HepG2 (cell line): ENCODE results near the gene DLL4. TPM values are rescaled to one million over a fixed set of nuclear protein-coding genes. Genes with fewer than 3 reads are reported as not detected.

Experiments used
- KDM1A ChIP-seq: IDR thresholded peaks from 2 replicates; pipeline ENCODE4 v1.6.1; 2016; ENCODE audit warnings: missing compliant biosample characterization
- KLF12 ChIP-seq: sonication (generic); formaldehyde crosslinking; IDR thresholded peaks from 2 replicates; pipeline ENCODE4 v1.4.0; 2020; ENCODE audit warnings: missing genetic modification reagents, borderline replicate concordance
- MBD4 ChIP-seq: IDR thresholded peaks from 2 replicates; pipeline ENCODE4 v1.6.1; 2012; ENCODE audit warnings: low read length, inconsistent platforms, borderline replicate concordance
- NR0B2 ChIP-seq: sonication (generic); formaldehyde crosslinking; IDR thresholded peaks from 2 replicates; pipeline ENCODE4 v1.4.0; 2020; ENCODE audit warnings: mild to moderate bottlenecking, missing genetic modification reagents
- SRSF1 ChIP-seq: fragments of 200-400 bp; formaldehyde crosslinking; optimal IDR thresholded peaks from 2 replicates; pipeline ENCODE3; 2017; ENCODE audit warnings: mild to moderate bottlenecking, low read depth, low read length, moderate library complexity
- ZNF354B ChIP-seq: sonication (generic); formaldehyde crosslinking; IDR thresholded peaks from 2 replicates; pipeline ENCODE4 v1.8.0; 2022; ENCODE audit warnings: mild to moderate bottlenecking, missing genetic modification reagents
- ZNF460 ChIP-seq: sonication (generic); formaldehyde crosslinking; IDR thresholded peaks from 2 replicates; pipeline ENCODE4 v1.5.1; 2020; ENCODE audit warnings: missing genetic modification reagents, mild to moderate bottlenecking, borderline replicate concordance
- ZNF570 ChIP-seq: sonication (generic); formaldehyde crosslinking; IDR thresholded peaks from 2 replicates; pipeline ENCODE4 v1.4.0; 2020; ENCODE audit warnings: mild to moderate bottlenecking, missing genetic modification reagents, borderline replicate concordance
- ZNF614 ChIP-seq: IDR thresholded peaks from 2 replicates; pipeline ENCODE4 v1.6.1; 2018; ENCODE audit warnings: missing biosample characterization, missing genetic modification reagents, inconsistent platforms, borderline replicate concordance
- polyA plus RNA-seq, 8 experiments: library from polyadenylated mRNA; depleted of rRNA in 3 of 8; stranded (reverse) in 7 of 8; unstranded in 1 of 8; fragments of >200 nt; fragmentation: Illumina TruSeq in 4 of 8; extraction: Trizol in 4 of 8; gene quantifications; 2 replicates each; pipeline versions ENCODE4 v1.2.1 to v1.2.3, GENCODE V29; 2011 to 2016; ENCODE audit warnings: low read depth in 4 of 8, missing spikeins in 1 of 8, mixed read lengths in 1 of 8; ENCODE audit not compliant: insufficient read depth in 1 of 8
- total RNA-seq, 5 experiments: library from RNA; depleted of rRNA; stranded (reverse); fragments of >200 nt; fragmentation: Illumina TruSeq; extraction: Trizol; gene quantifications; 2 replicates each; pipeline ENCODE4 v1.2.3, GENCODE V29; 2016; ENCODE audit warnings: low read depth in 1 of 5
- TF ChIP-seq, protein P1 (sequence below): sonication (generic); formaldehyde crosslinking; IDR thresholded peaks from 2 replicates; pipeline ENCODE4 v1.9.0; 2021; ENCODE audit warnings: missing genetic modification reagents, borderline replicate concordance
- TF ChIP-seq, protein P2 (sequence below): sonication (generic); formaldehyde crosslinking; IDR thresholded peaks from 2 replicates; pipeline ENCODE4 v1.4.0; 2020; ENCODE audit warnings: mild to moderate bottlenecking, missing genetic modification reagents, borderline replicate concordance
- TF ChIP-seq, protein P3 (sequence below): sonication (generic); formaldehyde crosslinking; IDR thresholded peaks from 2 replicates; pipeline ENCODE4 v1.4.0; 2020; ENCODE audit warnings: missing genetic modification reagents, borderline replicate concordance
- TF ChIP-seq, protein P4 (sequence below): sonication (generic); formaldehyde crosslinking; IDR thresholded peaks from 2 replicates; pipeline ENCODE4 v1.8.1; 2023; ENCODE audit warnings: mild to moderate bottlenecking, moderate library complexity, missing genetic modification reagents

Gene DLL4
- total and polyA plus RNA-seq, 2 of the 13 experiments (the other 11 are each of a cell fraction or from before 2014, with no cell fraction given), result 0.20 to 0.25 TPM

DNA sequence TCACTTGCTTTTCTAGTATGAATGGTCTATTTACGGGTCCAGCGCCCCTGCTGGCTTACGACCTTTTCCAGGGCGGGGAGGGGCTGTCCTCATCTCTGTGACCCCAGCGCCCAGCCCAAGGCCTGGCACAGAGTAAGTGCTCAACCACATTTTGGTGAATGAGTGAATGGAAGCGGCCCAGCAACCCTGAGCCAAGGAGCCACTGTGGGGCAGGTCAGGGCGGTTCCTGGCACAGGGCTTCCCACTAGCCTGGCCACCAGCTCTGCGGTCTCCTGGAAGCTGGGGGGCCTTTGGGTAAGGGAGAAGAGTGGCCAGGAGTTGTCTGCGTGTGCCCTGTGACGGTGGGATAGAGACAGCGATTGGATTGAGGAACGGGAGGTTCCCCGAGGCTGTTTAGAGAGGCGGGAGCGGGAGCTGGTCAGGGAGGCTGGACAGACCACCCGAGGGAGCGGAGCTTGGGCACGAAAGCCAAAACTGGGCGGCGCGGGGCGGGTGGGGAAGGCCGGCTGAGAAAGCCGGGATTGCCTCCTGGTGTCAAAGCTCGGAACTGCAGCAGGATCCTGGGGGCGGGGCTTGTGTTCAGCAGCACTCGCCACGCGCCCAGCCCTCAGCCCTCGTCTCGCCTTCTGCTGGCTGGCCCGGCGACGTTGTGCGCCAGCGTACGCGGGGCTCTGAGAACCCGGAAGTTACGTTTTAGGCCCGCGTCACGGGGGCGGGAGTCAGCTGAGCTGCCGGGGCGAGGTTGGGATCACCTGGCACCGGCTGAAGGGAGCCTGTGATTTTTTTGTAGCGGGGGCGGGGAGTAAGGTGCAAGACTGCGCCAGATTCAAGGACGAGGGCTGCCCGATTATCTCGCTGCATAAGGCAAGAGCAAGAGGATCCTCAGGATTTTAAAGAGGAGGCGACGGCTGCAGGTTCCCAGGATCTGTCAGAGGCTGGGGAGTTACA lies 35.1 kb upstream of the DLL4 start, which contains the start of gene VPS18 (continued):
- TF ChIP-seq ZNF570 (CRISPR knock-in tag) (no peak), ZNF460 (CRISPR knock-in tag) (no peak), SRSF1 (no peak), ZNF354B (no peak), NR0B2 (CRISPR knock-in tag) (peak; percentile 54), ZNF614 (peak; percentile 42; the same call in 1 of the 2 replicates), KDM1A (CRISPR knock-in tag) (no peak), MBD4 (no peak), KLF12 (CRISPR knock-in tag) (no peak)
- TF ChIP-seq, protein P1, sequence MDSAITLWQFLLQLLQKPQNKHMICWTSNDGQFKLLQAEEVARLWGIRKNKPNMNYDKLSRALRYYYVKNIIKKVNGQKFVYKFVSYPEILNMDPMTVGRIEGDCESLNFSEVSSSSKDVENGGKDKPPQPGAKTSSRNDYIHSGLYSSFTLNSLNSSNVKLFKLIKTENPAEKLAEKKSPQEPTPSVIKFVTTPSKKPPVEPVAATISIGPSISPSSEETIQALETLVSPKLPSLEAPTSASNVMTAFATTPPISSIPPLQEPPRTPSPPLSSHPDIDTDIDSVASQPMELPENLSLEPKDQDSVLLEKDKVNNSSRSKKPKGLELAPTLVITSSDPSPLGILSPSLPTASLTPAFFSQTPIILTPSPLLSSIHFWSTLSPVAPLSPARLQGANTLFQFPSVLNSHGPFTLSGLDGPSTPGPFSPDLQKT (CRISPR knock-in tag), result no peak
- TF ChIP-seq, protein P2, sequence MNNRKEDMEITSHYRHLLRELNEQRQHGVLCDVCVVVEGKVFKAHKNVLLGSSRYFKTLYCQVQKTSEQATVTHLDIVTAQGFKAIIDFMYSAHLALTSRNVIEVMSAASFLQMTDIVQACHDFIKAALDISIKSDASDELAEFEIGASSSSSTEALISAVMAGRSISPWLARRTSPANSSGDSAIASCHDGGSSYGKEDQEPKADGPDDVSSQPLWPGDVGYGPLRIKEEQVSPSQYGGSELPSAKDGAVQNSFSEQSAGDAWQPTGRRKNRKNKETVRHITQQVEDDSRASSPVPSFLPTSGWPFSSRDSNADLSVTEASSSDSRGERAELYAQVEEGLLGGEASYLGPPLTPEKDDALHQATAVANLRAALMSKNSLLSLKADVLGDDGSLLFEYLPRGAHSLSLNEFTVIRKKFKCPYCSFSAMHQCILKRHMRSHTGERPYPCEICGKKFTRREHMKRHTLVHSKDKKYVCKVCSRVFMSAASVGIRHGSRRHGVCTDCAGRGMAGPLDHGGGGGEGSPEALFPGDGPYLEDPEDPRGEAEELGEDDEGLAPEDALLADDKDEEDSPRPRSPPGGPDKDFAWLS (CRISPR knock-in tag), result no peak; the same call in 1 of the 2 replicates
- TF ChIP-seq, protein P3, sequence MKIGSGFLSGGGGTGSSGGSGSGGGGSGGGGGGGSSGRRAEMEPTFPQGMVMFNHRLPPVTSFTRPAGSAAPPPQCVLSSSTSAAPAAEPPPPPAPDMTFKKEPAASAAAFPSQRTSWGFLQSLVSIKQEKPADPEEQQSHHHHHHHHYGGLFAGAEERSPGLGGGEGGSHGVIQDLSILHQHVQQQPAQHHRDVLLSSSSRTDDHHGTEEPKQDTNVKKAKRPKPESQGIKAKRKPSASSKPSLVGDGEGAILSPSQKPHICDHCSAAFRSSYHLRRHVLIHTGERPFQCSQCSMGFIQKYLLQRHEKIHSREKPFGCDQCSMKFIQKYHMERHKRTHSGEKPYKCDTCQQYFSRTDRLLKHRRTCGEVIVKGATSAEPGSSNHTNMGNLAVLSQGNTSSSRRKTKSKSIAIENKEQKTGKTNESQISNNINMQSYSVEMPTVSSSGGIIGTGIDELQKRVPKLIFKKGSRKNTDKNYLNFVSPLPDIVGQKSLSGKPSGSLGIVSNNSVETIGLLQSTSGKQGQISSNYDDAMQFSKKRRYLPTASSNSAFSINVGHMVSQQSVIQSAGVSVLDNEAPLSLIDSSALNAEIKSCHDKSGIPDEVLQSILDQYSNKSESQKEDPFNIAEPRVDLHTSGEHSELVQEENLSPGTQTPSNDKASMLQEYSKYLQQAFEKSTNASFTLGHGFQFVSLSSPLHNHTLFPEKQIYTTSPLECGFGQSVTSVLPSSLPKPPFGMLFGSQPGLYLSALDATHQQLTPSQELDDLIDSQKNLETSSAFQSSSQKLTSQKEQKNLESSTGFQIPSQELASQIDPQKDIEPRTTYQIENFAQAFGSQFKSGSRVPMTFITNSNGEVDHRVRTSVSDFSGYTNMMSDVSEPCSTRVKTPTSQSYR, result peak; percentile 21; the same call in 1 of the 2 replicates
- TF ChIP-seq, protein P4, sequence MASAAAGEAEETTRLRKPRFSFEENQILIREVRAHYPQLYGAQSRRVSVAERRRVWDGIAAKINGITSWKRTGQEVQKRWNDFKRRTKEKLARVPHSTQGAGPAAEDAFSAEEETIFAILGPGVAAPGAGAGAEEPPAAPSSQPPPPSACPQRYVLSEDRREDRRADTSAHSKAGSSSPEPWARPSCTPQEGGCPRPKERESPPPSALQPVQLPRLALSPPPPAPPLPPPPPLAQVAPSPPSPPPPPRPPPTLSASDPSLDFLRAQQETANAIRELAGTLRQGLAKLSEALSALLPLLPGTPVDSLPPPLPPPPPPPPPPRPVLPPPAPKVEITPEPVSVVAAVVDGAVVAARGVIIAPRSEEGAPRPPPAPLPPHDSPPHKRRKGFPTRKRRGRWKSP (CRISPR knock-in tag), result peak; percentile 76; the same call in 1 of the 2 replicates
